ENCODE results near the gene COX8A. TPM values are rescaled to one million over a fixed set of nuclear protein-coding genes. Genes with fewer than 3 reads are reported as not detected.

COX8A gene
- total and polyA plus RNA-seq, 2 of the 13 experiments (the other 11 are each of a cell fraction or from before 2014, with no cell fraction given): 202 to 406 TPM

DNA sequence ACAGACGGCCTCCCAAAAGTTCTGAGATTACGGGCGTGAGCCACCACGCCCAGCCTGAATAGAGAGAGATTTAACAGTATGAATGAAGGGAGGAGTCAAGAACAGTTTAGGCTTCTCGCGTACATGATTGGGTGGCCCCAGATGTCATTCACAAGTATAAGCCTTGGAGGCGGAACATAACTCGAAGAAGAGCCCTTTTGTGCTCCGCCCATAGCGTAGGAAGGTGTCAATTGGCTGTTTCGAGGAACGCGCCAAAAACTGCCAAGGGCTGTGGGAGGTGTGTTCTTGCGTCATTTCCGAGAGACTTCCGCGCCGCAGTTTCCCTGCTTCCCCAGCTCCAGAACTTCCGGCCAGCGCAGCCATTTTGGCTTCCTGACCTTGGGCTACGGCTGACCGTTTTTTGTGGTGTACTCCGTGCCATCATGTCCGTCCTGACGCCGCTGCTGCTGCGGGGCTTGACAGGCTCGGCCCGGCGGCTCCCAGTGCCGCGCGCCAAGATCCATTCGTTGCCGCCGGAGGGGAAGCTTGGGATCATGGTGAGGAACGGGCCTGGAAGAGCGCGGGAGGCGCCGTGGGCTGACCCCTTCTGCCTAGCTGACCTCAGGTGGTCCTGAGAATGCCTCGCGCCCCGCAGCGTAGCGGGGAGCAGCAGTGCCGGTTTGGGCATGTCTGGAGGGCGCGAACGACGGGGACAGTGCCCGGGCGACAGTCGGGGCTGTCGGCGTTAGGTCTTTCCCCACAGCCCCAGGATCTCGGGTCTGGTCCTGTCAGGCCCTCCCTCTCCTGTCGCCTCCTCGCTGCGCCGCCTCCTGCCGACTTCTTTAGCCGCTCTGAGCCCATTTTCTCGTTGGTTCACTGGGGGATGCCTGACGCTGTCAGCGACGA, at the start of gene COX8A (continued):
- TF ChIP-seq ZNF639 (CRISPR knock-in tag; conservative IDR thresholded peaks at IDR 0.05) (0 out of 2 replicates have a peak, but pooled peaks have one; percentile 62), CBX1 (IDR thresholded peaks at IDR 0.05; ENCODE audit: low read depth) (peak; percentile 56), KDM5B (CRISPR knock-in tag; IDR thresholded peaks at IDR 0.05; ENCODE audit: borderline replicate concordance) (peak; percentile 70; the same call in 1 of the 2 replicates), GABPB1 (CRISPR knock-in tag; IDR thresholded peaks at IDR 0.05) (peak; percentile 98), ATF7-NPFF (CRISPR knock-in tag; IDR thresholded peaks at IDR 0.05; ENCODE audit: low read depth) (peak; percentile 78), ZNF768 (CRISPR knock-in tag; IDR thresholded peaks at IDR 0.05) (peak; percentile 56)
- TF ChIP-seq, protein P1, sequence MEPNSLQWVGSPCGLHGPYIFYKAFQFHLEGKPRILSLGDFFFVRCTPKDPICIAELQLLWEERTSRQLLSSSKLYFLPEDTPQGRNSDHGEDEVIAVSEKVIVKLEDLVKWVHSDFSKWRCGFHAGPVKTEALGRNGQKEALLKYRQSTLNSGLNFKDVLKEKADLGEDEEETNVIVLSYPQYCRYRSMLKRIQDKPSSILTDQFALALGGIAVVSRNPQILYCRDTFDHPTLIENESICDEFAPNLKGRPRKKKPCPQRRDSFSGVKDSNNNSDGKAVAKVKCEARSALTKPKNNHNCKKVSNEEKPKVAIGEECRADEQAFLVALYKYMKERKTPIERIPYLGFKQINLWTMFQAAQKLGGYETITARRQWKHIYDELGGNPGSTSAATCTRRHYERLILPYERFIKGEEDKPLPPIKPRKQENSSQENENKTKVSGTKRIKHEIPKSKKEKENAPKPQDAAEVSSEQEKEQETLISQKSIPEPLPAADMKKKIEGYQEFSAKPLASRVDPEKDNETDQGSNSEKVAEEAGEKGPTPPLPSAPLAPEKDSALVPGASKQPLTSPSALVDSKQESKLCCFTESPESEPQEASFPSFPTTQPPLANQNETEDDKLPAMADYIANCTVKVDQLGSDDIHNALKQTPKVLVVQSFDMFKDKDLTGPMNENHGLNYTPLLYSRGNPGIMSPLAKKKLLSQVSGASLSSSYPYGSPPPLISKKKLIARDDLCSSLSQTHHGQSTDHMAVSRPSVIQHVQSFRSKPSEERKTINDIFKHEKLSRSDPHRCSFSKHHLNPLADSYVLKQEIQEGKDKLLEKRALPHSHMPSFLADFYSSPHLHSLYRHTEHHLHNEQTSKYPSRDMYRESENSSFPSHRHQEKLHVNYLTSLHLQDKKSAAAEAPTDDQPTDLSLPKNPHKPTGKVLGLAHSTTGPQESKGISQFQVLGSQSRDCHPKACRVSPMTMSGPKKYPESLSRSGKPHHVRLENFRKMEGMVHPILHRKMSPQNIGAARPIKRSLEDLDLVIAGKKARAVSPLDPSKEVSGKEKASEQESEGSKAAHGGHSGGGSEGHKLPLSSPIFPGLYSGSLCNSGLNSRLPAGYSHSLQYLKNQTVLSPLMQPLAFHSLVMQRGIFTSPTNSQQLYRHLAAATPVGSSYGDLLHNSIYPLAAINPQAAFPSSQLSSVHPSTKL (CRISPR knock-in tag; IDR thresholded peaks at IDR 0.05): peak; percentile 56; the same call in 1 of the 2 replicates
- TF ChIP-seq, protein P2, sequence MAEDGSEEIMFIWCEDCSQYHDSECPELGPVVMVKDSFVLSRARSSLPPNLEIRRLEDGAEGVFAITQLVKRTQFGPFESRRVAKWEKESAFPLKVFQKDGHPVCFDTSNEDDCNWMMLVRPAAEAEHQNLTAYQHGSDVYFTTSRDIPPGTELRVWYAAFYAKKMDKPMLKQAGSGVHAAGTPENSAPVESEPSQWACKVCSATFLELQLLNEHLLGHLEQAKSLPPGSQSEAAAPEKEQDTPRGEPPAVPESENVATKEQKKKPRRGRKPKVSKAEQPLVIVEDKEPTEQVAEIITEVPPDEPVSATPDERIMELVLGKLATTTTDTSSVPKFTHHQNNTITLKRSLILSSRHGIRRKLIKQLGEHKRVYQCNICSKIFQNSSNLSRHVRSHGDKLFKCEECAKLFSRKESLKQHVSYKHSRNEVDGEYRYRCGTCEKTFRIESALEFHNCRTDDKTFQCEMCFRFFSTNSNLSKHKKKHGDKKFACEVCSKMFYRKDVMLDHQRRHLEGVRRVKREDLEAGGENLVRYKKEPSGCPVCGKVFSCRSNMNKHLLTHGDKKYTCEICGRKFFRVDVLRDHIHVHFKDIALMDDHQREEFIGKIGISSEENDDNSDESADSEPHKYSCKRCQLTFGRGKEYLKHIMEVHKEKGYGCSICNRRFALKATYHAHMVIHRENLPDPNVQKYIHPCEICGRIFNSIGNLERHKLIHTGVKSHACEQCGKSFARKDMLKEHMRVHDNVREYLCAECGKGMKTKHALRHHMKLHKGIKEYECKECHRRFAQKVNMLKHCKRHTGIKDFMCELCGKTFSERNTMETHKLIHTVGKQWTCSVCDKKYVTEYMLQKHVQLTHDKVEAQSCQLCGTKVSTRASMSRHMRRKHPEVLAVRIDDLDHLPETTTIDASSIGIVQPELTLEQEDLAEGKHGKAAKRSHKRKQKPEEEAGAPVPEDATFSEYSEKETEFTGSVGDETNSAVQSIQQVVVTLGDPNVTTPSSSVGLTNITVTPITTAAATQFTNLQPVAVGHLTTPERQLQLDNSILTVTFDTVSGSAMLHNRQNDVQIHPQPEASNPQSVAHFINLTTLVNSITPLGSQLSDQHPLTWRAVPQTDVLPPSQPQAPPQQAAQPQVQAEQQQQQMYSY (CRISPR knock-in tag; IDR thresholded peaks at IDR 0.05): peak; percentile 65; the same call in 1 of the 2 replicates
- TF ChIP-seq, protein P3, sequence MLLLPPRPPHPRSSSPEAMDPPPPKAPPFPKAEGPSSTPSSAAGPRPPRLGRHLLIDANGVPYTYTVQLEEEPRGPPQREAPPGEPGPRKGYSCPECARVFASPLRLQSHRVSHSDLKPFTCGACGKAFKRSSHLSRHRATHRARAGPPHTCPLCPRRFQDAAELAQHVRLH (CRISPR knock-in tag; IDR thresholded peaks at IDR 0.05; ENCODE audit: borderline replicate concordance, low read depth): no peak

Data from HepG2 (cell line).